ENCODE data around the gene EPHA2. TPM values are rescaled to one million over a fixed set of nuclear protein-coding genes. Genes with fewer than 3 reads are reported as not detected.

EPHA2 gene
- total RNA-seq, 1 experiment from 2014 or later, result 263 TPM

- in situ Hi-C loops (cut with HindIII; ENCODE audit: low pct_unique_long_range_greater_than_20kb, low sequenced_read_pairs) (no loop called here), intact Hi-C loops (cut with micrococcal nuclease; ENCODE audit: unreplicated experiment) (loop anchor here (5.0 kb wide), 1 partner anchor 38 kb away; no protein-coding TSS in a partner anchor)
- DNase-seq (ENCODE audit: low read depth, low spot score) (no peak), ATAC-seq (no peak)
- Histone ChIP-seq H3K36me3 (ENCODE audit: control insufficient read depth, insufficient read depth, low read length) (peaks cover 15% of the 10 kb centered on the region), H3K4me3 (ENCODE audit: low read depth in 2 of 2, low read length in 2 of 2) (peak overlapping the region; percentile 26 to 48), H3K4me1 (ENCODE audit: control insufficient read depth, insufficient read depth, low read length) (peaks cover 92% of the 10 kb centered on the region), H3K9me3 (ENCODE audit: control insufficient read depth, insufficient read depth, low read depth, low read length) (no peaks in the 10 kb centered on the region), H3K27ac (ENCODE audit: low read length) (peak overlapping the region; percentile 100), H3K27me3 (ENCODE audit: control insufficient read depth, insufficient read depth, low read length) (no peaks in the 10 kb centered on the region)
- TF ChIP-seq CTCF (IDR thresholded peaks at IDR 0.05) (no peak), POLR2AphosphoS5 (IDR thresholded peaks at IDR 0.05; ENCODE audit: low read depth, low read length) (no peak), TCF7L2 (IDR thresholded peaks at IDR 0.05; ENCODE audit: low read depth, low read length) (no peak), SIN3A (IDR thresholded peaks at IDR 0.05; ENCODE audit: borderline replicate concordance, insufficient read depth, low read depth, low read length) (no peak), REST (IDR thresholded peaks at IDR 0.05; ENCODE audit: insufficient read depth in 1 of 2, low read depth in 2 of 2, low read length in 1 of 2) (no peak)
- ChIA-PET POLR2A (interaction anchor here (0.6 to 0.8 kb wide), 2 partner anchors 20 to 128 kb away, joined by 3 read pairs; no protein-coding TSS in a partner anchor), CTCF (interaction anchor here (1.2 kb wide), 1 partner anchor 66 kb away, joined by 5 read pairs; no protein-coding TSS in a partner anchor)
- BruUV-seq (replicated peaks), result no TSS peak
Observed at GRCh38 chr1:16144325-16145029, 11.4 kb downstream of the EPHA2 start.

GRCh38 chr1:16143566-16144324 lies 12.1 kb downstream of the EPHA2 start:
- ChIA-PET POLR2A (no interaction called here), CTCF (interaction anchor here (1.2 kb wide), 1 partner anchor 65 kb away, joined by 5 read pairs; no protein-coding TSS in a partner anchor)
- peaks cover 12% of the 10 kb centered on the region for H3K36me3 ChIP-seq (ENCODE audit: control insufficient read depth, insufficient read depth, low read length)
- no peaks in the 10 kb centered on the region for H3K9me3 ChIP-seq (ENCODE audit: control insufficient read depth, insufficient read depth, low read depth, low read length)
- H3K27me3 ChIP-seq (ENCODE audit: control insufficient read depth, insufficient read depth, low read length), result no peaks in the 10 kb centered on the region
- ATAC-seq (peak; percentile 8), DNase-seq (ENCODE audit: low read depth, low spot score) (no peak)
- in situ Hi-C loops (cut with HindIII; ENCODE audit: low pct_unique_long_range_greater_than_20kb, low sequenced_read_pairs), result no loop called here
- intact Hi-C loops (cut with micrococcal nuclease; ENCODE audit: unreplicated experiment), result no loop called here
- H3K4me1 ChIP-seq (ENCODE audit: control insufficient read depth, insufficient read depth, low read length), result peaks cover 92% of the 10 kb centered on the region
- H3K27ac ChIP-seq (ENCODE audit: low read length), result peak overlapping the region; percentile 100
- peak; percentile 96 for TF ChIP-seq TCF7L2 (IDR thresholded peaks at IDR 0.05; ENCODE audit: low read depth, low read length)
- TF ChIP-seq REST (IDR thresholded peaks at IDR 0.05; ENCODE audit: insufficient read depth in 1 of 2, low read depth in 2 of 2, low read length in 1 of 2), result no peak
- peak; percentile 37; the same call in 1 of the 2 replicates for TF ChIP-seq POLR2AphosphoS5 (IDR thresholded peaks at IDR 0.05; ENCODE audit: low read depth, low read length)
- no peak for TF ChIP-seq SIN3A (IDR thresholded peaks at IDR 0.05; ENCODE audit: borderline replicate concordance, insufficient read depth, low read depth, low read length)
- BruUV-seq (replicated peaks), result no TSS peak
- H3K4me3 ChIP-seq (ENCODE audit: low read depth in 2 of 2, low read length in 2 of 2), result peak overlapping the region in 1 of 2 experiments; percentile 48; a peak in 1 of 4 replicates
